ENCODE data around the gene SULT1C4.
A peak's percentile ranks its signal among the peaks of the same experiment; 100 is the strongest.

GRCh38 chr2:108396845-108397244 is 19.1 kb downstream of the SULT1C4 start:
- TF ChIP-seq CTCF (conservative IDR thresholded peaks at IDR 0.05; ENCODE audit: low read depth, low read length) (peak; percentile 50), EZH2 (IDR thresholded peaks at IDR 0.05; ENCODE audit: borderline replicate concordance, low read depth, low read length, poor library complexity, severe bottlenecking) (no peak)

All from A673 (cell line).